Astrocyte (in vitro differentiated cells and primary cell): ENCODE results near the gene NOL7.

ENCODE experiments used
- CTCF ChIP-seq: IDR thresholded peaks from 2 replicates; pipeline ENCODE4 v1.5.1; 2011; ENCODE audit warnings: low read depth, mild to moderate bottlenecking, inconsistent platforms, low read length, moderate library complexity; ENCODE audit not compliant: insufficient read depth
- EZH2 ChIP-seq: IDR thresholded peaks from 2 replicates; pipeline ENCODE4 v1.6.1; 2012; ENCODE audit warnings: mild to moderate bottlenecking, low read length, inconsistent platforms; ENCODE audit not compliant: insufficient read depth

- no peak for TF ChIP-seq CTCF
- no peak for TF ChIP-seq EZH2
These were observed 46.5 kb downstream of the NOL7 start for GRCh38 chr6:13661647-13662046.
